HCT116 (cell line): ENCODE measurements around the gene PRODH. TPM values are rescaled to one million over a fixed set of nuclear protein-coding genes. Genes with fewer than 3 reads are reported as not detected.
A peak's percentile ranks its signal among the peaks of the same experiment; 100 is the strongest.

Experiments used
- ATAC-seq: fragments of 200-7000 bp; cut with Tn5 transposase; 2 replicates; pipeline ENCODE4 v1.9.1; 2020; ENCODE audit warnings: mild to moderate bottlenecking, moderate library complexity
- BruUV-seq: library from RNA; stranded (reverse); fragments of 400-500 nt; replicated peaks from 2 replicates; lab custom pipeline; 2021; lab: Mats Ljungman, UMichigan
- CTCF ChIA-PET: fragments of 300-600 bp; sonication (Branson Sonifier 250); formaldehyde crosslinking; loops from one replicate; lab custom pipeline; 2021; ENCODE audit warnings: antibody characterized with exemption; lab: Charles Lee
- POLR2A ChIA-PET: fragments of 300-600, 350-600 bp; sonication (Branson Sonifier 250); formaldehyde crosslinking; loops from one replicate; lab custom pipeline; 2021; ENCODE audit warnings: antibody characterized with exemption; lab: Charles Lee
- RAD21 ChIA-PET, 2 experiments: fragments of 300-600 bp; sonication (Branson Sonifier 250); formaldehyde crosslinking; loops; one replicate each; lab custom pipeline; 2023; ENCODE audit warnings: low total read pairs in 2 of 2; ENCODE audit not compliant: uncharacterized antibody in 2 of 2, unreplicated experiment in 2 of 2, low non-redundant PET in 1 of 2; lab: Charles Lee
- DNase-seq: peaks from one replicate; pipeline ENCODE4 v3.0.0-alpha.2; 2010; ENCODE audit warnings: low read depth, low spot score
- H2AFZ ChIP-seq: fragments of 200-600 bp; shearing (Covaris generic), sonication (generic); 2 replicates; pipeline ENCODE4 v1.6.1; 2017; ENCODE audit warnings: low read depth, mixed run types, mixed read lengths, antibody characterized with exemption, low read length; ENCODE audit not compliant: poor library complexity, severe bottlenecking
- H3K27ac ChIP-seq: 2 replicates; pipeline ENCODE4 v1.5.1; 2012; ENCODE audit warnings: low read depth, low read length
- H3K27me3 ChIP-seq: fragments of 200-600 bp; sonication (generic); 2 replicates; pipeline ENCODE4 v1.6.1; 2016; ENCODE audit warnings: mixed run types, low read length, mixed read lengths; ENCODE audit not compliant: insufficient read depth
- H3K36me3 ChIP-seq, 2 experiments: fragments of 200-500 bp in 1 of 2; fragments of 200-600 bp in 1 of 2; sonication (Bioruptor generic) in 1 of 2; sonication (generic) in 1 of 2; 2 replicates each; pipeline versions ENCODE4 v1.5.1 to v1.6.1; 2014 to 2016; ENCODE audit warnings: low read length in 2 of 2, inconsistent platforms in 1 of 2, mixed read lengths in 1 of 2, mixed run types in 1 of 2; ENCODE audit not compliant: insufficient read depth in 2 of 2, control insufficient read depth in 1 of 2
- H3K4me1 ChIP-seq, 2 experiments: fragments of 200-600 bp in 1 of 2; sonication (generic) in 1 of 2; 2 replicates each; pipeline versions ENCODE4 v1.5.1 to v1.6.1; 2012 to 2017; ENCODE audit warnings: low read length in 2 of 2, inconsistent platforms in 1 of 2, mild to moderate bottlenecking in 1 of 2, mixed read lengths in 1 of 2, mixed run types in 1 of 2, moderate library complexity in 1 of 2; ENCODE audit not compliant: insufficient read depth in 2 of 2, control insufficient read depth in 1 of 2
- H3K4me2 ChIP-seq: fragments of 200-600 bp; sonication (generic); 2 replicates; pipeline ENCODE4 v1.6.1; 2017; ENCODE audit warnings: mixed run types, low read length, mixed read lengths
- H3K4me3 ChIP-seq, 2 experiments: fragments of 200-600 bp in 1 of 2; sonication (generic) in 1 of 2; replicated peaks in 1 of 2; 2 replicates each; pipeline ENCODE4 v1.5.1; 2011 to 2016; ENCODE audit warnings: low read length in 2 of 2, control low read depth in 1 of 2, low read depth in 1 of 2, mild to moderate bottlenecking in 1 of 2, mixed read lengths in 1 of 2, mixed run types in 1 of 2
- H3K79me2 ChIP-seq: fragments of 200-600 bp; sonication (generic); 2 replicates; pipeline ENCODE4 v1.6.1; 2017; ENCODE audit warnings: mild to moderate bottlenecking, mixed run types, low read length, moderate library complexity, mixed read lengths; ENCODE audit not compliant: insufficient read depth
- H3K9ac ChIP-seq: fragments of 200-600 bp; sonication (generic); 2 replicates; pipeline ENCODE4 v1.6.1; 2016; ENCODE audit warnings: low read length, mixed read lengths
- H3K9me2 ChIP-seq: fragments of 200-600 bp; sonication (generic), shearing (Covaris generic); 2 replicates; pipeline ENCODE4 v1.6.1; 2017; ENCODE audit warnings: mixed run types, mild to moderate bottlenecking, moderate library complexity; ENCODE audit not compliant: insufficient read depth
- H3K9me3 ChIP-seq, 2 experiments: fragments of 200-500 bp in 1 of 2; fragments of 200-600 bp in 1 of 2; sonication (Bioruptor generic) in 1 of 2; sonication (generic) in 1 of 2; 2 replicates each; pipeline ENCODE4 v1.6.1; 2014 to 2017; ENCODE audit warnings: low read length in 2 of 2, mixed read lengths in 2 of 2, inconsistent platforms in 1 of 2, low read depth in 1 of 2, mild to moderate bottlenecking in 1 of 2, mixed run types in 1 of 2, moderate library complexity in 1 of 2; ENCODE audit not compliant: control insufficient read depth in 1 of 2, insufficient read depth in 1 of 2
- H4K20me1 ChIP-seq: fragments of 200-600 bp; sonication (generic), shearing (Covaris generic); 2 replicates; pipeline ENCODE4 v1.6.1; 2017; ENCODE audit warnings: mixed run types, mild to moderate bottlenecking, moderate library complexity; ENCODE audit not compliant: insufficient read depth
- CBX3 ChIP-seq: IDR thresholded peaks from 2 replicates; pipeline ENCODE4 v1.6.1; 2012; ENCODE audit warnings: low read depth
- CEBPB ChIP-seq: IDR thresholded peaks from 2 replicates; pipeline ENCODE4 v1.6.1; 2012; ENCODE audit warnings: low read depth
- EZH2 ChIP-seq: fragments of 200-600 bp; sonication (generic); IDR thresholded peaks from 2 replicates; pipeline ENCODE4 v1.6.1; 2017; ENCODE audit warnings: antibody characterized with exemption, mixed run types
- FOSL1 ChIP-seq: IDR thresholded peaks from 2 replicates; pipeline ENCODE4 v1.6.1; 2012; ENCODE audit warnings: low read depth
- JUND ChIP-seq: IDR thresholded peaks from 2 replicates; pipeline ENCODE4 v1.6.1; 2012
- POLR2A ChIP-seq: IDR thresholded peaks from 2 replicates; pipeline ENCODE4 v1.7.0; 2011; ENCODE audit warnings: borderline replicate concordance; ENCODE audit not compliant: insufficient read depth, insufficient read length; ENCODE audit errors: extremely low read depth
- RAD21 ChIP-seq: IDR thresholded peaks from 2 replicates; pipeline ENCODE4 v1.6.1; 2012; ENCODE audit warnings: low read depth, mild to moderate bottlenecking
- SIN3A ChIP-seq: IDR thresholded peaks from 2 replicates; pipeline ENCODE4 v1.6.1; 2012; ENCODE audit warnings: low read depth
- SP1 ChIP-seq: IDR thresholded peaks from 2 replicates; pipeline ENCODE4 v1.6.1; 2012; ENCODE audit warnings: low read depth
- TCF7L2 ChIP-seq: IDR thresholded peaks from 2 replicates; pipeline ENCODE4 v1.7.0; 2011; ENCODE audit warnings: borderline replicate concordance, inconsistent platforms; ENCODE audit not compliant: insufficient read depth, insufficient read length; ENCODE audit errors: extremely low read depth
- intact Hi-C: fragments of 100-400 bp; cut with micrococcal nuclease; formaldehyde crosslinking; loops from 2 replicates; pipeline ENCODE4 v1.10.0; 2022
- total RNA-seq: library from RNA; stranded (reverse); gene quantifications from one replicate; pipeline ENCODE4 v1.2.1, GENCODE V29; 2021; ENCODE audit not compliant: unreplicated experiment
- TF ChIP-seq, protein P1 (sequence below), 3 experiments: fragments of 200-600 bp in 1 of 3; sonication (generic) in 1 of 3; IDR thresholded peaks in 2 of 3; conservative IDR thresholded peaks in 1 of 3; 2 replicates each; pipeline ENCODE4 v1.5.1; 2012 to 2017; ENCODE audit warnings: low read depth in 2 of 3, low read length in 2 of 3, antibody characterized with exemption in 1 of 3, borderline replicate concordance in 1 of 3, control low read depth in 1 of 3, mild to moderate bottlenecking in 1 of 3, mixed read lengths in 1 of 3, mixed run types in 1 of 3, moderate library complexity in 1 of 3; ENCODE audit not compliant: insufficient read depth in 1 of 3
- TF ChIP-seq, protein P2 (sequence below): IDR thresholded peaks from 2 replicates; pipeline ENCODE4 v1.6.1; 2012
- TF ChIP-seq, protein P3 (sequence below): IDR thresholded peaks from 2 replicates; pipeline ENCODE4 v1.6.1; 2012
- TF ChIP-seq, protein P4 (sequence below): IDR thresholded peaks from 2 replicates; pipeline ENCODE4 v1.6.1; 2012; ENCODE audit warnings: low read depth

Gene PRODH
- total RNA-seq, 1 experiment from 2014 or later = 3.2 TPM

DNA sequence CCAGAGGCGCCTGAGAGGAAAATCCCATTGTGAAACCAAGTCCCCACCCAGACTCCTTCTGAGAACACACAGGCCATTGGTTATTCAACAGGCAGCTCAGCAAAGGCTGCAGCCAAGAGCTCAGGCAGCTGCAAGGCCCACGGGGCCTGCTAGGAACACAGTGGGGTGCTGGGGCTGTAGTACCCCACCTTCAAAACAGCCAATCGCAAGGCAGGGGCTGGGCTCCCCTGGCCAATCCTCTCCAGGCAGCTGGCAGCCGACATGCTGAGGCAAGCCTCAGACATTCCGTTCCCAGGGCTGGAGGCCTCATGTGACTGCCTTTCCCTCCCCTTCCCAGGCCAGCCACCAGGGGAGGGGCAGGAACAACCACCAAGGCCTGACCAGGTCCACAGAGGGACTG, 6.6 kb downstream of the PRODH start:
- H2AFZ ChIP-seq = no peak overlapping the region
- peak; percentile 97 for ATAC-seq
- intact Hi-C loops = no loop called here
- CTCF ChIA-PET = interaction anchor here (1.4 kb wide), 1 partner anchor 23 kb away, joined by 3 read pairs; the partner anchor contains the start of gene DGCR6
- H4K20me1 ChIP-seq = no peaks in the 10 kb centered on the region
- H3K79me2 ChIP-seq = no peaks in the 10 kb centered on the region
- no peak for DNase-seq
- BruUV-seq = no TSS peak
- RAD21 ChIA-PET = no interaction called here
- H3K27ac ChIP-seq = no peak overlapping the region
- no peak overlapping the region for H3K9ac ChIP-seq
- H3K27me3 ChIP-seq = no peaks in the 10 kb centered on the region
- no peaks in the 10 kb centered on the region for H3K9me3 ChIP-seq
- H3K4me2 ChIP-seq = no peak overlapping the region
- no peak overlapping the region for H3K4me3 ChIP-seq
- H3K9me2 ChIP-seq = no peaks in the 10 kb centered on the region
- TF ChIP-seq, protein P1, sequence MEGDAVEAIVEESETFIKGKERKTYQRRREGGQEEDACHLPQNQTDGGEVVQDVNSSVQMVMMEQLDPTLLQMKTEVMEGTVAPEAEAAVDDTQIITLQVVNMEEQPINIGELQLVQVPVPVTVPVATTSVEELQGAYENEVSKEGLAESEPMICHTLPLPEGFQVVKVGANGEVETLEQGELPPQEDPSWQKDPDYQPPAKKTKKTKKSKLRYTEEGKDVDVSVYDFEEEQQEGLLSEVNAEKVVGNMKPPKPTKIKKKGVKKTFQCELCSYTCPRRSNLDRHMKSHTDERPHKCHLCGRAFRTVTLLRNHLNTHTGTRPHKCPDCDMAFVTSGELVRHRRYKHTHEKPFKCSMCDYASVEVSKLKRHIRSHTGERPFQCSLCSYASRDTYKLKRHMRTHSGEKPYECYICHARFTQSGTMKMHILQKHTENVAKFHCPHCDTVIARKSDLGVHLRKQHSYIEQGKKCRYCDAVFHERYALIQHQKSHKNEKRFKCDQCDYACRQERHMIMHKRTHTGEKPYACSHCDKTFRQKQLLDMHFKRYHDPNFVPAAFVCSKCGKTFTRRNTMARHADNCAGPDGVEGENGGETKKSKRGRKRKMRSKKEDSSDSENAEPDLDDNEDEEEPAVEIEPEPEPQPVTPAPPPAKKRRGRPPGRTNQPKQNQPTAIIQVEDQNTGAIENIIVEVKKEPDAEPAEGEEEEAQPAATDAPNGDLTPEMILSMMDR (IDR thresholded peaks at IDR 0.05 in 2 of 3, conservative IDR thresholded peaks at IDR 0.05 in 1 of 3; ENCODE audit: borderline replicate concordance in 1 of 3, insufficient read depth in 1 of 3, low read depth in 2 of 3, low read length in 2 of 3) = no peak
- no peak for TF ChIP-seq FOSL1
- no peak for TF ChIP-seq SP1
- TF ChIP-seq TCF7L2 = no peak
- no peak for TF ChIP-seq CEBPB
- no peak for TF ChIP-seq JUND
- TF ChIP-seq RAD21 = no peak
- no peak for TF ChIP-seq CBX3
- TF ChIP-seq SIN3A = no peak
- H3K4me1 ChIP-seq = no peaks in the 10 kb centered on the region
- POLR2A ChIA-PET = no interaction called here
- no peaks in the 10 kb centered on the region for H3K36me3 ChIP-seq

DNA sequence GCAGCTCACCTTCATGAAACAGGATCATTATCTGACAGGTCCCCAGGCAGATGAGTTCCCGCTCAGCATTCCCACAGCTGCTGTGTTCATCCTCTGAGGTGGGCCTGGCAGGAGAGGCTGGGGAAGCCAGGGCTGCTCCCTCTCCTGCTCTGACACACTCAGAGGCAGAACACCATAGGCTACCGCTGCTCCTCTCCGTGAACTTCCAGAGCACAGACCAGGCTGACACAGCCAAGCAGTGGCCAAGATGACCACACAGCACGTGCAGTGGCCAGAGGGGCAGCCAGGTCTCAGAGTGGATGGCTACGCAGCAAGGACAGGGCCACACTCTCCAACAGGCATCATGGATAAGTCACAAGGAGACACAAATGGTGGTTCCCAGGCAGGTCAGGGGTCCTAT, 8.5 kb downstream of the PRODH start:
- H3K4me3 ChIP-seq = no peak overlapping the region
- H3K4me2 ChIP-seq = no peak overlapping the region
- no peaks in the 10 kb centered on the region for H3K27me3 ChIP-seq
- RAD21 ChIA-PET = no interaction called here
- POLR2A ChIA-PET = interaction anchor here (0.6 kb wide), 1 partner anchor 778 kb away, joined by 5 read pairs; no protein-coding TSS in a partner anchor
- CTCF ChIA-PET = no interaction called here
- ATAC-seq (no peak), DNase-seq (no peak)
- H3K9me2 ChIP-seq = no peaks in the 10 kb centered on the region
- no peak overlapping the region for H3K27ac ChIP-seq
- no peaks in the 10 kb centered on the region for H3K9me3 ChIP-seq
- no peak overlapping the region for H3K9ac ChIP-seq
- no TSS peak for BruUV-seq
- H3K79me2 ChIP-seq = no peaks in the 10 kb centered on the region
- no peaks in the 10 kb centered on the region for H4K20me1 ChIP-seq
- intact Hi-C loops = no loop called here
- no peaks in the 10 kb centered on the region for H3K36me3 ChIP-seq
- no peak overlapping the region for H2AFZ ChIP-seq
- H3K4me1 ChIP-seq = no peaks in the 10 kb centered on the region
- TF ChIP-seq FOSL1 (no peak), TCF7L2 (no peak), POLR2A (no peak), EZH2 (no peak), SP1 (no peak)
- TF ChIP-seq, protein P2, sequence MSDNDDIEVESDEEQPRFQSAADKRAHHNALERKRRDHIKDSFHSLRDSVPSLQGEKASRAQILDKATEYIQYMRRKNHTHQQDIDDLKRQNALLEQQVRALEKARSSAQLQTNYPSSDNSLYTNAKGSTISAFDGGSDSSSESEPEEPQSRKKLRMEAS = no peak
- TF ChIP-seq, protein P3, sequence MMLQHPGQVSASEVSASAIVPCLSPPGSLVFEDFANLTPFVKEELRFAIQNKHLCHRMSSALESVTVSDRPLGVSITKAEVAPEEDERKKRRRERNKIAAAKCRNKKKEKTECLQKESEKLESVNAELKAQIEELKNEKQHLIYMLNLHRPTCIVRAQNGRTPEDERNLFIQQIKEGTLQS = no peak
- TF ChIP-seq, protein P4, sequence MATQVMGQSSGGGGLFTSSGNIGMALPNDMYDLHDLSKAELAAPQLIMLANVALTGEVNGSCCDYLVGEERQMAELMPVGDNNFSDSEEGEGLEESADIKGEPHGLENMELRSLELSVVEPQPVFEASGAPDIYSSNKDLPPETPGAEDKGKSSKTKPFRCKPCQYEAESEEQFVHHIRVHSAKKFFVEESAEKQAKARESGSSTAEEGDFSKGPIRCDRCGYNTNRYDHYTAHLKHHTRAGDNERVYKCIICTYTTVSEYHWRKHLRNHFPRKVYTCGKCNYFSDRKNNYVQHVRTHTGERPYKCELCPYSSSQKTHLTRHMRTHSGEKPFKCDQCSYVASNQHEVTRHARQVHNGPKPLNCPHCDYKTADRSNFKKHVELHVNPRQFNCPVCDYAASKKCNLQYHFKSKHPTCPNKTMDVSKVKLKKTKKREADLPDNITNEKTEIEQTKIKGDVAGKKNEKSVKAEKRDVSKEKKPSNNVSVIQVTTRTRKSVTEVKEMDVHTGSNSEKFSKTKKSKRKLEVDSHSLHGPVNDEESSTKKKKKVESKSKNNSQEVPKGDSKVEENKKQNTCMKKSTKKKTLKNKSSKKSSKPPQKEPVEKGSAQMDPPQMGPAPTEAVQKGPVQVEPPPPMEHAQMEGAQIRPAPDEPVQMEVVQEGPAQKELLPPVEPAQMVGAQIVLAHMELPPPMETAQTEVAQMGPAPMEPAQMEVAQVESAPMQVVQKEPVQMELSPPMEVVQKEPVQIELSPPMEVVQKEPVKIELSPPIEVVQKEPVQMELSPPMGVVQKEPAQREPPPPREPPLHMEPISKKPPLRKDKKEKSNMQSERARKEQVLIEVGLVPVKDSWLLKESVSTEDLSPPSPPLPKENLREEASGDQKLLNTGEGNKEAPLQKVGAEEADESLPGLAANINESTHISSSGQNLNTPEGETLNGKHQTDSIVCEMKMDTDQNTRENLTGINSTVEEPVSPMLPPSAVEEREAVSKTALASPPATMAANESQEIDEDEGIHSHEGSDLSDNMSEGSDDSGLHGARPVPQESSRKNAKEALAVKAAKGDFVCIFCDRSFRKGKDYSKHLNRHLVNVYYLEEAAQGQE = no peak
